Transverse colon (tissue), 3 donors: Measurements from ENCODE around the gene SLIT1.

Experiments
- EP300 ChIP-seq: sonication (generic); formaldehyde crosslinking; IDR thresholded peaks from one replicate; pipeline ENCODE4 v1.6.1; 2017; ENCODE audit warnings: antibody characterized with exemption, low read depth
- POLR2A ChIP-seq: fragments of 450-650 bp; IDR thresholded peaks from one replicate; pipeline ENCODE4 v1.6.1; 2016; ENCODE audit warnings: antibody characterized with exemption, mild to moderate bottlenecking, moderate library complexity
- POLR2AphosphoS5 ChIP-seq, 3 donors: sonication (generic); formaldehyde crosslinking; IDR thresholded peaks; one replicate each; pipeline ENCODE4 v1.6.1; 2016; ENCODE audit warnings: antibody characterized with exemption in 3 of 3

- TF ChIP-seq POLR2A (no peak), EP300 (no peak), POLR2AphosphoS5 (IDR thresholded peaks at IDR 0.05) (no peak)
Measured at GRCh38 chr10:96991313-96991841, 194.4 kb downstream of the SLIT1 start.
